CD14-positive monocyte (primary cell): Measurements from ENCODE around the gene MAPK4. TPM values are rescaled to one million over a fixed set of nuclear protein-coding genes. Genes with fewer than 3 reads are reported as not detected.

Experiments
- DNase-seq, 3 donors: peaks; one replicate each; pipeline ENCODE4 v3.0.0-alpha.2; 2011 to 2022
- H2AFZ ChIP-seq: 2 replicates; pipeline ENCODE4 v1.6.0; 2012; ENCODE audit warnings: mild to moderate bottlenecking, low read depth, low read length, inconsistent platforms; ENCODE audit not compliant: insufficient read depth, poor library complexity, severe bottlenecking
- H3K27ac ChIP-seq, 2 donors: 1 replicate in 1 of 2; 2 replicates in 1 of 2; pipeline ENCODE4 v1.5.1; 2012 to 2013; ENCODE audit warnings: low read length in 2 of 2, control low read depth in 1 of 2, inconsistent platforms in 1 of 2, low read depth in 1 of 2, mild to moderate bottlenecking in 1 of 2
- H3K27me3 ChIP-seq, 2 donors: one replicate each; pipeline versions ENCODE4 v1.6.0 to v1.6.1; 2011 to 2013; ENCODE audit warnings: low read length in 2 of 2; ENCODE audit not compliant: control insufficient read depth in 2 of 2, insufficient read depth in 2 of 2
- H3K36me3 ChIP-seq, 2 donors: replicated peaks in 1 of 2; 1 replicate in 1 of 2; 2 replicates in 1 of 2; pipeline versions ENCODE4 v1.5.1 to v1.6.1; 2012 to 2013; ENCODE audit warnings: low read length in 2 of 2, control low read depth in 1 of 2, inconsistent platforms in 1 of 2, mild to moderate bottlenecking in 1 of 2; ENCODE audit not compliant: insufficient read depth in 2 of 2, control insufficient read depth in 1 of 2
- H3K4me1 ChIP-seq, 2 donors: 1 replicate in 1 of 2; 2 replicates in 1 of 2; pipeline versions ENCODE4 v1.5.1 to v1.6.1; 2012 to 2013; ENCODE audit warnings: low read length in 2 of 2, control low read depth in 1 of 2, inconsistent platforms in 1 of 2, mild to moderate bottlenecking in 1 of 2, moderate library complexity in 1 of 2; ENCODE audit not compliant: insufficient read depth in 2 of 2, control insufficient read depth in 1 of 2
- H3K4me2 ChIP-seq: replicated peaks from 2 replicates; pipeline ENCODE3; 2012; ENCODE audit warnings: low read length, moderate library complexity, mild to moderate bottlenecking; ENCODE audit not compliant: poor library complexity, severe bottlenecking; ENCODE audit errors: extremely low read depth
- H3K4me3 ChIP-seq, 3 experiments: fragments of 200-600 bp in 1 of 3; sonication (generic) in 1 of 3; replicated peaks in 1 of 3; 1 replicate in 2 of 3; 2 replicates in 1 of 3; pipeline ENCODE4 v1.5.1; 2011 to 2013; ENCODE audit warnings: low read length in 3 of 3, mild to moderate bottlenecking in 3 of 3, control low read depth in 2 of 3, low read depth in 2 of 3, inconsistent platforms in 1 of 3, moderate library complexity in 1 of 3
- H3K79me2 ChIP-seq: 2 replicates; pipeline ENCODE4 v1.6.0; 2012; ENCODE audit warnings: mild to moderate bottlenecking, control low read depth, inconsistent platforms, low read length, moderate library complexity; ENCODE audit not compliant: insufficient read depth
- H3K9ac ChIP-seq: 2 replicates; pipeline ENCODE4 v1.6.0; 2017; ENCODE audit warnings: low read length, mild to moderate bottlenecking; ENCODE audit not compliant: insufficient read depth, poor library complexity, severe bottlenecking
- H3K9me3 ChIP-seq, 2 donors: replicated peaks in 1 of 2; 1 replicate in 1 of 2; 2 replicates in 1 of 2; pipeline versions ENCODE4 v1.5.1 to v1.6.1; 2012 to 2013; ENCODE audit warnings: low read length in 2 of 2, control low read depth in 1 of 2; ENCODE audit not compliant: control insufficient read depth in 1 of 2, insufficient read depth in 1 of 2
- H4K20me1 ChIP-seq: 2 replicates; pipeline ENCODE4 v1.6.0; 2012; ENCODE audit warnings: mild to moderate bottlenecking, low read length, control low read depth, moderate library complexity; ENCODE audit not compliant: insufficient read depth
- H3K27ac Mint-ChIP-seq, 7 donors: one replicate each; pipeline ENCODE4 v1.8.0; 2020; ENCODE audit warnings: mild to moderate bottlenecking in 7 of 7, mixed read lengths in 7 of 7, moderate library complexity in 6 of 7, inconsistent platforms in 2 of 7
- H3K27me3 Mint-ChIP-seq, 3 donors: one replicate each; pipeline ENCODE4 v1.8.0; 2021 to 2022; ENCODE audit warnings: low read depth in 3 of 3, mild to moderate bottlenecking in 3 of 3, mixed read lengths in 3 of 3, moderate library complexity in 3 of 3, inconsistent platforms in 1 of 3
- H3K36me3 Mint-ChIP-seq, 2 donors: one replicate each; pipeline ENCODE4 v1.8.0; 2020; ENCODE audit warnings: mixed read lengths in 2 of 2, inconsistent platforms in 1 of 2, mild to moderate bottlenecking in 1 of 2
- H3K4me1 Mint-ChIP-seq: one replicate; pipeline ENCODE4 v1.8.0; 2020; ENCODE audit warnings: mild to moderate bottlenecking, mixed read lengths
- H3K4me3 Mint-ChIP-seq, 2 donors: one replicate each; pipeline ENCODE4 v1.8.0; 2020; ENCODE audit warnings: mild to moderate bottlenecking in 2 of 2, mixed read lengths in 2 of 2, moderate library complexity in 1 of 2
- H3K9me3 Mint-ChIP-seq, 7 donors: one replicate each; pipeline ENCODE4 v1.8.0; 2020 to 2022; ENCODE audit warnings: mixed read lengths in 7 of 7, mild to moderate bottlenecking in 6 of 7, moderate library complexity in 6 of 7, inconsistent platforms in 2 of 7
- CTCF ChIP-seq: fragments of 200-600 bp; IDR thresholded peaks from one replicate; pipeline ENCODE4 v1.8.0; 2022; ENCODE audit warnings: antibody characterized with exemption, mild to moderate bottlenecking
- WGBS: methylation state at CpG from one replicate; pipeline ENCODE4 v1.1.5; 2013; ENCODE audit warnings: missing lambda C conversion rate; ENCODE audit not compliant: insufficient coverage; 5-methylcytosine and 5-hydroxymethylcytosine counted together
- intact Hi-C, 2 donors: fragments of 100-400 bp; cut with micrococcal nuclease; formaldehyde crosslinking; loops; one replicate each; pipeline versions ENCODE4 v1.15.0 to v1.15.1; 2023
- polyA plus RNA-seq, 3 donors: library from polyadenylated mRNA; depleted of rRNA in 1 of 3; unstranded in 2 of 3; stranded (reverse) in 1 of 3; fragments of 300-500 nt in 2 of 3; fragments of >200 nt in 1 of 3; fragmentation: Illumina TruSeq in 2 of 3; gene quantifications; 1 replicate in 2 of 3; 2 replicates in 1 of 3; pipeline ENCODE4 v1.2.3, GENCODE V29; 2012 to 2021

MAPK4 gene
- polyA plus RNA-seq, 3 donors = not detected

GRCh38 chr18:50775207-50775606 is 215.3 kb downstream of the MAPK4 start:
- Histone ChIP-seq H3K4me3 (no peak overlapping the region), H3K4me2 (no peak overlapping the region), H3K36me3 (no peaks in the 10 kb centered on the region), H4K20me1 (no peaks in the 10 kb centered on the region), H2AFZ (no peak overlapping the region), H3K9ac (no peak overlapping the region), H3K4me1 (no peaks in the 10 kb centered on the region), H3K9me3 (peaks cover 7 to 8% of the 10 kb centered on the region in 2 donors), H3K27me3 (no peaks in the 10 kb centered on the region), H3K79me2 (no peaks in the 10 kb centered on the region), H3K27ac (no peak overlapping the region)
- Mint-ChIP-seq H3K27me3 (peaks cover 4 to 16% (median 11%) of the 10 kb centered on the region in 3 donors), H3K36me3 (no peaks in the 10 kb centered on the region), H3K27ac (no peak overlapping the region), H3K4me1 (no peaks in the 10 kb centered on the region), H3K4me3 (no peak overlapping the region), H3K9me3 (peaks cover 0 to 20% (median 10%) of the 10 kb centered on the region in 7 donors)
- 61% methylated on average over 5 of the region's 9 CpGs for WGBS
- no peak for DNase-seq
- intact Hi-C loops = no loop called here
- no peak for TF ChIP-seq CTCF

GRCh38 chr18:50775726-50776125 is 215.8 kb downstream of the MAPK4 start:
- Mint-ChIP-seq H3K27me3 (peaks cover 4 to 14% (median 13%) of the 10 kb centered on the region in 3 donors), H3K4me3 (no peak overlapping the region), H3K4me1 (no peaks in the 10 kb centered on the region), H3K27ac (peak overlapping the region in 1 of 7 donors; percentile 43), H3K36me3 (no peaks in the 10 kb centered on the region), H3K9me3 (peaks cover 0 to 14% (median 7%) of the 10 kb centered on the region in 7 donors)
- no peaks in the 10 kb centered on the region for H3K4me1 ChIP-seq
- H4K20me1 ChIP-seq = no peaks in the 10 kb centered on the region
- no peak overlapping the region for H3K4me2 ChIP-seq
- intact Hi-C loops = no loop called here
- no peak overlapping the region for H2AFZ ChIP-seq
- H3K27me3 ChIP-seq = no peaks in the 10 kb centered on the region
- TF ChIP-seq CTCF = no peak
- DNase-seq = no peak
- no peak overlapping the region for H3K9ac ChIP-seq
- no peak overlapping the region for H3K4me3 ChIP-seq
- H3K9me3 ChIP-seq = peaks cover 2 to 8% of the 10 kb centered on the region in 2 donors
- 97% methylated on average over 14 of the region's 14 CpGs for WGBS
- no peaks in the 10 kb centered on the region for H3K36me3 ChIP-seq
- H3K27ac ChIP-seq = no peak overlapping the region
- H3K79me2 ChIP-seq = no peaks in the 10 kb centered on the region
